HepG2 (cell line): Measurements from ENCODE around the gene MAP4K3. TPM values are rescaled to one million over a fixed set of nuclear protein-coding genes. Genes with fewer than 3 reads are reported as not detected.

Experiments
- ATAC-seq: fragments of 200-7000 bp; cut with Tn5 transposase; 3 replicates; pipeline ENCODE4 v1.9.1; 2020; ENCODE audit warnings: mild to moderate bottlenecking, moderate library complexity
- BruUV-seq: library from RNA; stranded (reverse); fragments of 400-500 nt; replicated peaks from 2 replicates; lab custom pipeline; 2021; lab: Mats Ljungman, UMichigan
- CTCF ChIA-PET: fragments of 300-600 bp; formaldehyde crosslinking; extraction: SDS; loops from one replicate; lab custom pipeline; 2021; ENCODE audit warnings: low total read pairs, inconsistent platforms, low intra/inter-chr PET ratio; lab: Yijun Ruan, JAX
- POLR2A ChIA-PET: fragments of 350-600 bp; sonication (Branson Sonifier 250); formaldehyde crosslinking; loops from one replicate; lab custom pipeline; 2020; ENCODE audit warnings: antibody characterized with exemption, inconsistent platforms; lab: Yijun Ruan, JAX
- DNase-seq: peaks from one replicate; pipeline ENCODE4 v3.0.0-alpha.2; 2015; ENCODE audit warnings: low spot score
- FAIRE-seq: peaks from 3 replicates; lab custom pipeline; 2011; peaks lifted over from hg19 to GRCh38; lab: Jason Lieb, UNC
- H2AFZ ChIP-seq: one replicate; pipeline ENCODE4 v1.6.1; 2011; ENCODE audit warnings: low read length, inconsistent platforms
- H3K27ac ChIP-seq: fragments of 300-600 bp; 3 replicates; pipeline ENCODE4 v1.8.0; 2011; ENCODE audit warnings: mixed run types, mild to moderate bottlenecking, mixed read lengths, low read length, inconsistent platforms; ENCODE audit not compliant: insufficient read depth; ENCODE audit errors: extremely low read length
- H3K27me3 ChIP-seq, 2 experiments: fragments of 200-600 bp in 1 of 2; 2 replicates in 1 of 2; 3 replicates in 1 of 2; pipeline versions ENCODE4 v1.6.0 to v1.8.0; 2011; ENCODE audit warnings: low read length in 2 of 2, mild to moderate bottlenecking in 2 of 2, moderate library complexity in 2 of 2, inconsistent platforms in 1 of 2; ENCODE audit not compliant: insufficient read depth in 2 of 2, control insufficient read depth in 1 of 2
- H3K36me3 ChIP-seq, 2 experiments: fragments of 200-600 bp in 1 of 2; replicated peaks in 1 of 2; 2 replicates in 1 of 2; 3 replicates in 1 of 2; pipeline versions ENCODE4 v1.5.1 to v1.8.0; 2011; ENCODE audit warnings: low read length in 2 of 2, inconsistent platforms in 1 of 2; ENCODE audit not compliant: insufficient read depth in 2 of 2, control insufficient read depth in 1 of 2
- H3K4me1 ChIP-seq: 2 replicates; pipeline ENCODE4 v1.5.1; 2012; ENCODE audit warnings: low read length, inconsistent platforms; ENCODE audit not compliant: insufficient read depth
- H3K4me2 ChIP-seq: 2 replicates; pipeline ENCODE4 v1.6.0; 2011; ENCODE audit warnings: low read depth, low read length, inconsistent platforms
- H3K4me3 ChIP-seq, 3 experiments: fragments of 200-600 bp in 1 of 3; sonication (generic), shearing (Covaris generic) in 1 of 3; replicated peaks in 1 of 3; 2 replicates each; pipeline ENCODE4 v1.5.1; 2011 to 2016; ENCODE audit warnings: low read length in 3 of 3, inconsistent platforms in 2 of 3, low read depth in 2 of 3, mild to moderate bottlenecking in 2 of 3, control low read depth in 1 of 3, mixed read lengths in 1 of 3; ENCODE audit not compliant: insufficient read depth in 1 of 3
- H3K79me2 ChIP-seq: one replicate; pipeline ENCODE4 v1.6.1; 2011; ENCODE audit warnings: low read length, inconsistent platforms; ENCODE audit not compliant: insufficient read depth
- H3K9ac ChIP-seq: 2 replicates; pipeline ENCODE4 v1.6.0; 2011; ENCODE audit warnings: mild to moderate bottlenecking, low read depth, low read length, inconsistent platforms; ENCODE audit not compliant: insufficient read depth
- H3K9me3 ChIP-seq: 2 replicates; pipeline ENCODE4 v1.5.1; 2012; ENCODE audit warnings: mild to moderate bottlenecking, low read length
- H4K20me1 ChIP-seq: 2 replicates; pipeline ENCODE4 v1.6.0; 2011; ENCODE audit warnings: inconsistent platforms, mild to moderate bottlenecking, low read length, moderate library complexity; ENCODE audit not compliant: insufficient read depth
- KLF9 ChIP-seq: IDR thresholded peaks from 2 replicates; pipeline ENCODE4 v1.6.1; 2016; ENCODE audit warnings: low read depth
- NRL ChIP-seq: sonication (generic); formaldehyde crosslinking; IDR thresholded peaks from 2 replicates; pipeline ENCODE4 v1.5.0; 2020; ENCODE audit warnings: missing genetic modification reagents, mild to moderate bottlenecking, moderate library complexity, borderline replicate concordance
- POLR2AphosphoS5 ChIP-seq: IDR thresholded peaks from 2 replicates; pipeline ENCODE4 v1.6.1; 2012; ENCODE audit warnings: low read depth, low read length
- SALL2 ChIP-seq: sonication (generic); formaldehyde crosslinking; IDR thresholded peaks from 2 replicates; pipeline ENCODE4 v1.8.1; 2023; ENCODE audit warnings: mild to moderate bottlenecking, missing genetic modification reagents, inconsistent platforms
- U2AF1 ChIP-seq: fragments of 200-400 bp; formaldehyde crosslinking; optimal IDR thresholded peaks from 2 replicates; pipeline ENCODE3; 2017; ENCODE audit warnings: mild to moderate bottlenecking, low read depth, low read length
- ZBTB8A ChIP-seq: sonication (generic); formaldehyde crosslinking; IDR thresholded peaks from 2 replicates; pipeline ENCODE4 v1.4.0; 2020; ENCODE audit warnings: mild to moderate bottlenecking, low read depth, missing genetic modification reagents, borderline replicate concordance
- ZC3H13 ChIP-seq: sonication (generic); formaldehyde crosslinking; IDR thresholded peaks from 2 replicates; pipeline ENCODE4 v1.8.1; 2023; ENCODE audit warnings: mild to moderate bottlenecking, missing genetic modification reagents, moderate library complexity
- ZFX ChIP-seq: sonication (generic); formaldehyde crosslinking; IDR thresholded peaks from 2 replicates; pipeline ENCODE4 v1.4.0; 2020; ENCODE audit warnings: mild to moderate bottlenecking, low read depth, missing genetic modification reagents, moderate library complexity
- ZNF326 ChIP-seq: sonication (generic); formaldehyde crosslinking; IDR thresholded peaks from 2 replicates; pipeline ENCODE4 v1.4.0; 2020; ENCODE audit warnings: missing genetic modification reagents, borderline replicate concordance
- ZNF33B ChIP-seq: sonication (generic); formaldehyde crosslinking; IDR thresholded peaks from 2 replicates; pipeline ENCODE4 v1.5.1; 2020; ENCODE audit warnings: mild to moderate bottlenecking, missing genetic modification reagents
- ZNF44 ChIP-seq: sonication (generic); formaldehyde crosslinking; IDR thresholded peaks from 2 replicates; pipeline ENCODE4 v1.5.1; 2020; ENCODE audit warnings: mild to moderate bottlenecking, missing genetic modification reagents
- ZNF609 ChIP-seq: sonication (generic); formaldehyde crosslinking; IDR thresholded peaks from 2 replicates; pipeline ENCODE4 v1.4.0; 2020; ENCODE audit warnings: mild to moderate bottlenecking, missing genetic modification reagents, borderline replicate concordance
- ZXDC ChIP-seq: sonication (generic); formaldehyde crosslinking; IDR thresholded peaks from 2 replicates; pipeline ENCODE4 v1.5.0; 2020; ENCODE audit warnings: mild to moderate bottlenecking, missing genetic modification reagents
- WGBS: methylation state at CpG from one replicate; pipeline ENCODE4 v1.1.6; 2017; ENCODE audit warnings: low lambda C conversion rate; 5-methylcytosine and 5-hydroxymethylcytosine counted together
- in situ Hi-C: cut with HindIII; loops from 2 replicates; pipeline ENCODE4 v1.10.0; 2017; ENCODE audit warnings: low pct_unique_long_range_greater_than_20kb; ENCODE audit not compliant: extremely low pct_ligation_motif_present
- intact Hi-C: fragments of 100-400 bp; cut with micrococcal nuclease; formaldehyde crosslinking; loops from one replicate; pipeline ENCODE4 v1.10.0; 2022; ENCODE audit not compliant: unreplicated experiment
- polyA plus RNA-seq, 8 experiments: library from polyadenylated mRNA; depleted of rRNA in 3 of 8; stranded (reverse) in 7 of 8; unstranded in 1 of 8; fragments of >200 nt; fragmentation: Illumina TruSeq in 4 of 8; extraction: Trizol in 4 of 8; gene quantifications; 2 replicates each; pipeline versions ENCODE4 v1.2.1 to v1.2.3, GENCODE V29; 2011 to 2016; ENCODE audit warnings: low read depth in 4 of 8, missing spikeins in 1 of 8, mixed read lengths in 1 of 8; ENCODE audit not compliant: insufficient read depth in 1 of 8
- total RNA-seq, 5 experiments: library from RNA; depleted of rRNA; stranded (reverse); fragments of >200 nt; fragmentation: Illumina TruSeq; extraction: Trizol; gene quantifications; 2 replicates each; pipeline ENCODE4 v1.2.3, GENCODE V29; 2016; ENCODE audit warnings: low read depth in 1 of 5
- TF ChIP-seq, protein P1 (sequence below): sonication (generic); formaldehyde crosslinking; IDR thresholded peaks from 2 replicates; pipeline ENCODE4 v1.8.1; 2023; ENCODE audit warnings: mild to moderate bottlenecking, missing genetic modification reagents

Gene MAP4K3
- total and polyA plus RNA-seq, 2 of the 13 experiments (the other 11 are each of a cell fraction or from before 2014, with no cell fraction given) = 45.9 to 53.2 TPM

GRCh38 chr2:39373181-39373802, 63.8 kb downstream of the MAP4K3 start (continued):
- TF ChIP-seq ZNF326 (CRISPR knock-in tag) (no peak), ZFX (CRISPR knock-in tag) (no peak), KLF9 (CRISPR knock-in tag) (no peak), ZNF33B (CRISPR knock-in tag) (no peak), SALL2 (CRISPR knock-in tag) (no peak)

- Histone ChIP-seq H3K27ac (no peak overlapping the region), H3K4me2 (no peak overlapping the region), H3K4me1 (peaks cover 23% of the 10 kb centered on the region), H3K9me3 (no peaks in the 10 kb centered on the region), H3K27me3 (no peaks in the 10 kb centered on the region), H4K20me1 (peaks cover 13% of the 10 kb centered on the region), H3K4me3 (no peak overlapping the region), H2AFZ (no peak overlapping the region), H3K36me3 (peaks cover 2 to 27% of the 10 kb centered on the region in 2 experiments), H3K79me2 (peaks cover 71% of the 10 kb centered on the region), H3K9ac (no peak overlapping the region)
- intact Hi-C loops = no loop called here
- ATAC-seq (no peak), FAIRE-seq (no peak), DNase-seq (no peak)
- in situ Hi-C loops = no loop called here
- ChIA-PET POLR2A (no interaction called here), CTCF (no interaction called here)
- BruUV-seq = no TSS peak
- WGBS = 99% methylated on average over 2 of the region's 2 CpGs
- TF ChIP-seq ZNF44 (CRISPR knock-in tag) (no peak), KLF9 (CRISPR knock-in tag) (no peak), ZXDC (no peak), POLR2AphosphoS5 (no peak), NRL (CRISPR knock-in tag) (no peak), ZNF609 (CRISPR knock-in tag) (no peak), U2AF1 (no peak), ZC3H13 (CRISPR knock-in tag) (no peak), ZBTB8A (CRISPR knock-in tag) (no peak)
- TF ChIP-seq, protein P1, sequence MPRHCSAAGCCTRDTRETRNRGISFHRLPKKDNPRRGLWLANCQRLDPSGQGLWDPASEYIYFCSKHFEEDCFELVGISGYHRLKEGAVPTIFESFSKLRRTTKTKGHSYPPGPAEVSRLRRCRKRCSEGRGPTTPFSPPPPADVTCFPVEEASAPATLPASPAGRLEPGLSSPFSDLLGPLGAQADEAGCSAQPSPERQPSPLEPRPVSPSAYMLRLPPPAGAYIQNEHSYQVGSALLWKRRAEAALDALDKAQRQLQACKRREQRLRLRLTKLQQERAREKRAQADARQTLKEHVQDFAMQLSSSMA (CRISPR knock-in tag) = no peak
These were observed 67.0 kb downstream of the MAP4K3 start for GRCh38 chr2:39370101-39370500.
